Neural progenitor cell (in vitro differentiated cells): ENCODE measurements around the gene PFDN1. TPM values are rescaled to one million over a fixed set of nuclear protein-coding genes. Genes with fewer than 3 reads are reported as not detected.

Experiments
- DNase-seq: peaks from one replicate; pipeline ENCODE4 v3.0.0-alpha.2; 2016; ENCODE audit warnings: low spot score
- H2AFZ ChIP-seq: fragments of 200-600 bp; sonication (generic); replicated peaks from 2 replicates; pipeline ENCODE4 v1.6.1; 2016; ENCODE audit warnings: antibody characterized with exemption
- H3F3A ChIP-seq: fragments of 200-600 bp; sonication (generic); 2 replicates; pipeline ENCODE4 v1.6.1; 2016; ENCODE audit warnings: antibody characterized with exemption, low read depth
- H3K27ac ChIP-seq: fragments of 200-600 bp; sonication (generic); 2 replicates; pipeline ENCODE4 v1.5.1; 2016; ENCODE audit warnings: mild to moderate bottlenecking
- H3K27me3 ChIP-seq: fragments of 200-600 bp; sonication (generic); 2 replicates; pipeline ENCODE4 v1.6.1; 2016; ENCODE audit warnings: mild to moderate bottlenecking, moderate library complexity
- H3K36me3 ChIP-seq: fragments of 200-600 bp; sonication (generic); 2 replicates; pipeline ENCODE4 v1.5.1; 2016
- H3K4me1 ChIP-seq: fragments of 200-600 bp; sonication (generic); 2 replicates; pipeline ENCODE4 v1.6.1; 2016; ENCODE audit warnings: mixed run types
- H3K4me2 ChIP-seq: fragments of 200-600 bp; sonication (generic); 2 replicates; pipeline ENCODE4 v1.6.1; 2016
- H3K4me3 ChIP-seq: fragments of 200-600 bp; sonication (generic); 2 replicates; pipeline ENCODE4 v1.5.1; 2016
- H3K79me2 ChIP-seq: fragments of 200-600 bp; sonication (generic); 2 replicates; pipeline ENCODE4 v1.6.1; 2016; ENCODE audit warnings: low read depth
- H3K9ac ChIP-seq: fragments of 200-600 bp; sonication (generic); 2 replicates; pipeline ENCODE4 v1.6.1; 2016
- H3K9me3 ChIP-seq: fragments of 200-600 bp; sonication (generic); 2 replicates; pipeline ENCODE4 v1.5.1; 2016; ENCODE audit warnings: low read depth
- H4K20me1 ChIP-seq: fragments of 200-600 bp; sonication (generic); 2 replicates; pipeline ENCODE4 v1.6.1; 2016; ENCODE audit warnings: low read depth
- H3K27ac Mint-ChIP-seq: 3 replicates; pipeline ENCODE4 v1.8.0; 2021; ENCODE audit warnings: mixed read lengths
- H3K27me3 Mint-ChIP-seq: 2 replicates; pipeline ENCODE4 v1.8.0; 2022; ENCODE audit warnings: low read depth, mild to moderate bottlenecking, inconsistent platforms, moderate library complexity, mixed read lengths; ENCODE audit not compliant: insufficient read depth
- H3K36me3 Mint-ChIP-seq: 3 replicates; pipeline ENCODE4 v1.8.0; 2021; ENCODE audit warnings: mixed read lengths
- H3K4me1 Mint-ChIP-seq: 3 replicates; pipeline ENCODE4 v1.8.0; 2021; ENCODE audit warnings: mixed read lengths
- H3K4me3 Mint-ChIP-seq: 3 replicates; pipeline ENCODE4 v1.8.0; 2021; ENCODE audit warnings: mild to moderate bottlenecking, moderate library complexity, mixed read lengths
- H3K9me3 Mint-ChIP-seq: 3 replicates; pipeline ENCODE4 v1.8.0; 2020; ENCODE audit warnings: mixed read lengths
- EZH2 ChIP-seq: fragments of 200-600 bp; sonication (generic); IDR thresholded peaks from 2 replicates; pipeline ENCODE4 v1.6.1; 2017; ENCODE audit warnings: antibody characterized with exemption, mild to moderate bottlenecking, moderate library complexity
- EZH2phosphoT487 ChIP-seq: fragments of 200-600 bp; sonication (generic); IDR thresholded peaks from 2 replicates; pipeline ENCODE4 v1.6.1; 2017; ENCODE audit warnings: antibody characterized with exemption
- total RNA-seq: library from RNA; depleted of rRNA; stranded (reverse); fragments of >200 nt; gene quantifications from 2 replicates; pipeline ENCODE4 v1.2.3, GENCODE V29; 2015; ENCODE audit warnings: low replicate concordance
- TF ChIP-seq, protein P1 (sequence below): fragments of 200-600 bp; sonication (generic); IDR thresholded peaks from 2 replicates; pipeline ENCODE4 v1.5.1; 2017; ENCODE audit warnings: antibody characterized with exemption, mild to moderate bottlenecking

PFDN1 gene
- total RNA-seq, 1 donor from 2014 or later = 79.8 TPM

DNA sequence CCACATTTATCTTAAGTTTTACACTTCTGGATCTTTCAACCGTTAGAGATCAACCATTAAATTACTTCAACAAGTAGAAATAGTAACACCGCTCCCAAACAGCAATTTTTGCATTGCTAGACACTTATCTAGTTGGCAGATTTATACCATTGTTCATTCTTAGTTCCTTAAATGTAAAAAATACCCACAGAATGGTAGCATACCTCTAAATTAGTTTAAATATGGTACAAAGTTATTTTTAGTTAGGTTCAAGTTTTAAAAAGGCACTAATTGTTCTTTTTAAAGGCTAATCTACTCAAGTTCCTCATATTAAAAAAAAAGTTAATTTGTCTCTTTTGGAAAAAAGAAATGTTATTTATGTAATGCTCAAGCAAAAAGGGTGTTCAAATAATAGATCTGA lies 8.1 kb downstream of the PFDN1 start:
- Histone ChIP-seq H3K9me3 (no peaks in the 10 kb centered on the region), H3K36me3 (no peaks in the 10 kb centered on the region), H2AFZ (no peak overlapping the region), H3K27ac (no peak overlapping the region), H3K9ac (no peak overlapping the region), H4K20me1 (peaks cover 71% of the 10 kb centered on the region), H3K4me1 (no peaks in the 10 kb centered on the region), H3F3A (no peaks in the 10 kb centered on the region), H3K79me2 (peaks cover 100% of the 10 kb centered on the region), H3K27me3 (no peaks in the 10 kb centered on the region), H3K4me3 (no peak overlapping the region), H3K4me2 (no peak overlapping the region)
- Mint-ChIP-seq H3K27ac (no peak overlapping the region), H3K4me1 (peaks cover 10% of the 10 kb centered on the region), H3K36me3 (peaks cover 3% of the 10 kb centered on the region), H3K27me3 (no peaks in the 10 kb centered on the region), H3K9me3 (no peaks in the 10 kb centered on the region), H3K4me3 (no peak overlapping the region)
- TF ChIP-seq EZH2phosphoT487 (no peak), EZH2 (no peak)
- TF ChIP-seq, protein P1, sequence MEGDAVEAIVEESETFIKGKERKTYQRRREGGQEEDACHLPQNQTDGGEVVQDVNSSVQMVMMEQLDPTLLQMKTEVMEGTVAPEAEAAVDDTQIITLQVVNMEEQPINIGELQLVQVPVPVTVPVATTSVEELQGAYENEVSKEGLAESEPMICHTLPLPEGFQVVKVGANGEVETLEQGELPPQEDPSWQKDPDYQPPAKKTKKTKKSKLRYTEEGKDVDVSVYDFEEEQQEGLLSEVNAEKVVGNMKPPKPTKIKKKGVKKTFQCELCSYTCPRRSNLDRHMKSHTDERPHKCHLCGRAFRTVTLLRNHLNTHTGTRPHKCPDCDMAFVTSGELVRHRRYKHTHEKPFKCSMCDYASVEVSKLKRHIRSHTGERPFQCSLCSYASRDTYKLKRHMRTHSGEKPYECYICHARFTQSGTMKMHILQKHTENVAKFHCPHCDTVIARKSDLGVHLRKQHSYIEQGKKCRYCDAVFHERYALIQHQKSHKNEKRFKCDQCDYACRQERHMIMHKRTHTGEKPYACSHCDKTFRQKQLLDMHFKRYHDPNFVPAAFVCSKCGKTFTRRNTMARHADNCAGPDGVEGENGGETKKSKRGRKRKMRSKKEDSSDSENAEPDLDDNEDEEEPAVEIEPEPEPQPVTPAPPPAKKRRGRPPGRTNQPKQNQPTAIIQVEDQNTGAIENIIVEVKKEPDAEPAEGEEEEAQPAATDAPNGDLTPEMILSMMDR = no peak
- DNase-seq = no peak

DNA sequence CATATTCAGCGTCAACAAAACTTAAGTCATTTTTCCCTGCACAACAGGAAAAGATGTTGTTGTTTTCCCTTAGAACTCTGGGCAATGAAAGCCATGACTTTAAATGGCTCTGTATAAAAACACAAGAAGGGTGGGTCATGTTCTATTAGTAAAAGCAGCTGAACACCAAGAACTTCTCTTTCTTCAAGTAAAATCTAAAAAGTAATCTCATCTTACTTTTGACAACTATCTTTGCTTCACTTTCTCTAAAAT lies 9.1 kb downstream of the PFDN1 start:
- H3K9me3 ChIP-seq = no peaks in the 10 kb centered on the region
- no peaks in the 10 kb centered on the region for H3K27me3 Mint-ChIP-seq
- TF ChIP-seq EZH2 (no peak), EZH2phosphoT487 (no peak)
- TF ChIP-seq, protein P1 = no peak
- no peak overlapping the region for H2AFZ ChIP-seq
- H3K4me3 Mint-ChIP-seq = no peak overlapping the region
- H3K4me3 ChIP-seq = no peak overlapping the region
- peaks cover 100% of the 10 kb centered on the region for H3K79me2 ChIP-seq
- H3K4me1 ChIP-seq = no peaks in the 10 kb centered on the region
- peaks cover 80% of the 10 kb centered on the region for H4K20me1 ChIP-seq
- H3F3A ChIP-seq = no peaks in the 10 kb centered on the region
- no peak overlapping the region for H3K27ac Mint-ChIP-seq
- H3K9ac ChIP-seq = no peak overlapping the region
- peaks cover 8% of the 10 kb centered on the region for H3K4me1 Mint-ChIP-seq
- no peaks in the 10 kb centered on the region for H3K36me3 Mint-ChIP-seq
- H3K9me3 Mint-ChIP-seq = no peaks in the 10 kb centered on the region
- H3K27me3 ChIP-seq = no peaks in the 10 kb centered on the region
- no peak for DNase-seq
- H3K4me2 ChIP-seq = no peak overlapping the region
- no peaks in the 10 kb centered on the region for H3K36me3 ChIP-seq
- no peak overlapping the region for H3K27ac ChIP-seq

DNA sequence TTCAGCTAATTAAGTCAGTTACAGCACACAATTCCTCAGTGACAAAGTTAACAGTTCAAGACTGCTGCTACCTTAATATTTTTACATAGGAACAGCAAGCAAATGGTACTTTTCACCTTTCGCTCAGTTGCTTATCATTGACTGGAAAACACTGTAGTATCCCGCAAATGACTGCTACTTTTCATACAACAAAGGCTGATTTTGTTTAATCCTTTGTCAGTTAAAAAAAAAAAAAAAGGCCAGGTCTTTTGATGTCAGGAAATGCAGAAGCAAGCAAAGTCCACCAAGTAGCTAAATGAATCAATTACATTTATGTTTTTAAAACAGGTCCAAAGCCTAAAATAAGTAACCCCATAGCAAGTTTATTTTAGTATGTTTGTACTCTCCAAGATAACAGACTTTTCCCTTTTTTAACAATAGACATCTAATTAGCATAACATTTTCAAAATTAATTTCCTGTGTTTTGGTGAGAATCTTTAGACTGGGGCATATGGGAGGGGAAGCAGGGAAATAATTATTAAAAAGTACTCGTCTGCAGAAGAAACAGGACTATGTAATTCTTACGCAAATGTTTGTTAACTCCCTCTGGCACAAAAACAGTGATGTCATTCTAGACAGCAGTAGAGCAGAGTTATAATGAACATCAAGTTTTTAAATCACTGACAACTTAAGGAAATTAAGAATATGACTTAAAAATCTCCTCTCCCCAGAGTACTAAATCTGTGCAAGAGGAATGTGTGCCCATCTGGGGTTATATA lies 9.6 kb downstream of the PFDN1 start:
- Histone ChIP-seq H2AFZ (no peak overlapping the region), H3F3A (peaks cover under 1% of the 10 kb centered on the region), H3K4me1 (no peaks in the 10 kb centered on the region), H3K36me3 (no peaks in the 10 kb centered on the region), H3K79me2 (peaks cover 100% of the 10 kb centered on the region), H3K27me3 (no peaks in the 10 kb centered on the region), H3K9me3 (no peaks in the 10 kb centered on the region), H3K9ac (no peak overlapping the region), H3K4me3 (no peak overlapping the region), H4K20me1 (peaks cover 80% of the 10 kb centered on the region), H3K27ac (no peak overlapping the region), H3K4me2 (no peak overlapping the region)
- TF ChIP-seq EZH2 = no peak
- no peak for TF ChIP-seq EZH2phosphoT487
- TF ChIP-seq, protein P1 = no peak
- Mint-ChIP-seq H3K9me3 (no peaks in the 10 kb centered on the region), H3K27ac (no peak overlapping the region), H3K4me1 (peaks cover 8% of the 10 kb centered on the region), H3K27me3 (no peaks in the 10 kb centered on the region), H3K36me3 (no peaks in the 10 kb centered on the region), H3K4me3 (no peak overlapping the region)
- DNase-seq = no peak
